Measurements from ENCODE around the gene C2orf92. TPM values are rescaled to one million over a fixed set of nuclear protein-coding genes. Genes with fewer than 3 reads are reported as not detected.

C2orf92 gene
- total RNA-seq, 1 donor = 2.5 TPM

DNA sequence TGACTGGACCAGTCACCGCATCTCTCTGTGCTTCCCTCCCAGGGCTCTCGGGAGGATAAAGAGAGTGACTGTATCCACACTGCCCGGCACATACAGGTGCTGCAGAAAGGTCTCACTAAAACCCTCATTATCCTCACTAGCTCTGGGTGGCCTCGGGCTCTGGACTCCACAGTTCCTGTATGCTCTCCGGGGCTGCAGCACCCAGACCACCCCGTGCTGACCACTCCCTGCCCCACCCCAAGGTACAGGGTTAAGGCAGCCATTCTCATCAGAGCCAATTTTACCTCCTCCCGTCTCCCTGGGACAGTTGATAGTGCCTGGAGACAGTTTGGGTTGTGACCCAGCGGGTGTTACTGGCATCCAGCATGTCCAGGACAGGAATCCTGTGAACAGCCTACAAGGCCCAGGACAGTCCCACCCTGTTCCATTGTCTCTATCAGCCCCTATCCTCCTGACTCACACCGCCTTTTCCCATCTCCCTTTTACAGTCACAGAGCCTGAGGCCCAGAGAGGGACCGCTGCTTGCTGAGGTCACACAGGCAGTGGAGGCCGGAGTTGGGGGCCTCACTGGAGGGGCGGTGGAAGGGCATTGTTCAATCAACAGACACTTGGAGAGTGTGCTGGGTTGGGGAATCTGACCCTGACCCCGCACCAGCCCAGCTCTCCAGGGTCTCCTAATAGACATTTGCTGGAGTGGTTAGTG lies 45.6 kb downstream of the C2orf92 start:
- Histone ChIP-seq H3K4me3 (ENCODE audit: insufficient read depth, low read length) (no peak overlapping the region), H3K36me3 (ENCODE audit: insufficient read depth, low read length) (no peaks in the 10 kb centered on the region), H2AFZ (ENCODE audit: low read length) (no peak overlapping the region), H4K20me1 (ENCODE audit: insufficient read depth, low read length) (no peaks in the 10 kb centered on the region), H3K4me1 (ENCODE audit: insufficient read depth, low read length) (no peaks in the 10 kb centered on the region), H3K4me2 (ENCODE audit: insufficient read depth, low read length) (no peak overlapping the region), H3K9me3 (ENCODE audit: low read depth, low read length) (no peaks in the 10 kb centered on the region), H3K27me3 (ENCODE audit: insufficient read depth, low read length) (peaks cover 7% of the 10 kb centered on the region), H3K79me2 (ENCODE audit: insufficient read depth, low read length) (no peaks in the 10 kb centered on the region), H3K27ac (ENCODE audit: low read depth, low read length) (no peak overlapping the region)
- peak; percentile 47 for DNase-seq (ENCODE audit: insufficient read length, low spot score, missing footprints)
- TF ChIP-seq, protein P1, sequence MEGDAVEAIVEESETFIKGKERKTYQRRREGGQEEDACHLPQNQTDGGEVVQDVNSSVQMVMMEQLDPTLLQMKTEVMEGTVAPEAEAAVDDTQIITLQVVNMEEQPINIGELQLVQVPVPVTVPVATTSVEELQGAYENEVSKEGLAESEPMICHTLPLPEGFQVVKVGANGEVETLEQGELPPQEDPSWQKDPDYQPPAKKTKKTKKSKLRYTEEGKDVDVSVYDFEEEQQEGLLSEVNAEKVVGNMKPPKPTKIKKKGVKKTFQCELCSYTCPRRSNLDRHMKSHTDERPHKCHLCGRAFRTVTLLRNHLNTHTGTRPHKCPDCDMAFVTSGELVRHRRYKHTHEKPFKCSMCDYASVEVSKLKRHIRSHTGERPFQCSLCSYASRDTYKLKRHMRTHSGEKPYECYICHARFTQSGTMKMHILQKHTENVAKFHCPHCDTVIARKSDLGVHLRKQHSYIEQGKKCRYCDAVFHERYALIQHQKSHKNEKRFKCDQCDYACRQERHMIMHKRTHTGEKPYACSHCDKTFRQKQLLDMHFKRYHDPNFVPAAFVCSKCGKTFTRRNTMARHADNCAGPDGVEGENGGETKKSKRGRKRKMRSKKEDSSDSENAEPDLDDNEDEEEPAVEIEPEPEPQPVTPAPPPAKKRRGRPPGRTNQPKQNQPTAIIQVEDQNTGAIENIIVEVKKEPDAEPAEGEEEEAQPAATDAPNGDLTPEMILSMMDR (IDR thresholded peaks at IDR 0.05; ENCODE audit: extremely low read depth, low read depth, low read length) = no peak

DNA sequence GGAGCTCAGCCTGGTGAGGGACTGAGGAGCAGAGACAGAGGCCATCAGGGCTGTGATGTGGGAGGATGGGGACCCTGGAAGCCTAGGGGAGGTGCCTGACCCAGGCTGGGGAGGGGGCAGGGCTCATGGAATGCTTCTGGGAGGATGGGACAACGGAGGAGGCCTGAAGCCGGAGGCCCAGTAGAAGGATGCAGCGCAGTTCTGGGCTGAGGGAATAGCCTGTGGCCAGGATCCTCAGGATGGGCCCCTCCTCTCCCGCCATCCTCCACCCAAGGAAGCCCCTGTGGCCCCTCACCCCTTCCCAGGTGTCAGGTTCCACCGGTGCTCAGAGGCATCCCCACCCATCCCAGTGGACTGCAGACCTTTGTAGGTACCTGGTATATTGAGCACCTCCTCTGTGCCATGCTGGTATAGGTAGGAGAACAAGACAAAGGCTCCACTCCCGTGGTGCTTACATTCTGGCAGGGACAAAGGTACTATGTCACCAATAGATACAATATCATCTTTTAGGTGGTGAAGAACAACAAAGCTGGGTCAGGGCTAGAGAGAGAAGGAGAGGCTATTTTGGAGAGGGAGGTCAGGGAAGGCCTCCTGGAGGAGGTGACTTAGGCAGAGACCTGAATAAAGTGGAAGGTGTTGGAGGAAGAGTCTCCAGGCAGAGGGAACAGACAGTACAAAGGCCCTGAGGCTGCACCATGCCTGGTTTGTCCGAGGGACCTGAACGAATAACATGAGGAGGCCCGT lies 46.6 kb downstream of the C2orf92 start:
- Histone ChIP-seq H3K79me2 (ENCODE audit: insufficient read depth, low read length) (no peaks in the 10 kb centered on the region), H3K27me3 (ENCODE audit: insufficient read depth, low read length) (peaks cover 4% of the 10 kb centered on the region), H3K27ac (ENCODE audit: low read depth, low read length) (no peak overlapping the region), H4K20me1 (ENCODE audit: insufficient read depth, low read length) (no peaks in the 10 kb centered on the region), H2AFZ (ENCODE audit: low read length) (no peak overlapping the region), H3K4me2 (ENCODE audit: insufficient read depth, low read length) (no peak overlapping the region), H3K36me3 (ENCODE audit: insufficient read depth, low read length) (no peaks in the 10 kb centered on the region), H3K4me1 (ENCODE audit: insufficient read depth, low read length) (no peaks in the 10 kb centered on the region), H3K9me3 (ENCODE audit: low read depth, low read length) (no peaks in the 10 kb centered on the region), H3K4me3 (ENCODE audit: insufficient read depth, low read length) (no peak overlapping the region)
- DNase-seq (ENCODE audit: insufficient read length, low spot score, missing footprints) = peak; percentile 74
- TF ChIP-seq, protein P1 (IDR thresholded peaks at IDR 0.05; ENCODE audit: extremely low read depth, low read depth, low read length) = no peak

DNA sequence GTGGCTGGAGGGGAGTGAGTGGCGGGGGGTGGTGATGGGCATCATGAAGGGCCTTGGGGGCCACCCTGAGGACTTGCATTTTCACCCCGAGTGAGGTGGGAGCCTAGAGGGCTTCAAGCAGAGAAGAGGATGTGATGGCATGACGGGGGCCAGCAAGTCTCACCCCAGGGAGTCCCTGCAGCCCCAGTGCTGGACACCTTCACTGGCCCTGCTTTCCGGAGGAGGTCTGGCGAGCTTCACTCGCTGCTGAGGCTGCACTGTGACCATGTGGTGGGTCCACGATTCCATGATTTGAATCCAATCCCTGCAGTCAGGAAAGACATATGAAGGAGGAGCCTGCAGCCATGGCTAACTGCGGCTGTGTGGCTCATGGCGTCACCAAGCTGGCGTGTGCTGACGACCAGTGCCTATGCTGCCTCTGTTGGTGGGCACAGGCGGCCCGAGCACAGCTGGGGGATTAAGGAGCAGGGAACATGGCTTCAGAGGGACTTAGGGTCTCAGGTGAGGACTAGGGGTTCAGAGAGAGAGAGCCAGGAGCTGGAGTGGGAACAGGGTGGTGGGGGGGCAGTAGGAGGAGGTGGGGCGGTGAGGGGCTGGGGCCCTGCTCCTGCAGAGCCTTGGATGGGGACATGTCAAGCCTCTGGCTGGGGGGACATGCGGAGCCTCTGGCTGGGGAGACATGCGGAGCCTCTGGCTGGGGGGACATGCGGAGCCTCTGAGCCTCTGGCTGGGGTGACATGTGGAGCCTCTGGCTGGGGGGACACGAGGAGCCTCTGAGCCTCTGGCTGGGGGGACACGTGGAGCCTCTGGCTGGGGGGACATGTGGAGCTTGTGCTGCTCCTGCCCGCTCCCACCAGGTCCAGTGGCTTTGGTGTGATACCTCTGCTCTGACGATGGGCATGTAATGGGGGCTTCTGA lies 47.4 kb downstream of the C2orf92 start:
- TF ChIP-seq, protein P1 (IDR thresholded peaks at IDR 0.05; ENCODE audit: extremely low read depth, low read depth, low read length) = no peak
- no peaks in the 10 kb centered on the region for H3K27me3 ChIP-seq (ENCODE audit: insufficient read depth, low read length)

More for the DNA sequence above, 47.4 kb downstream of the C2orf92 start:
- H4K20me1 ChIP-seq (ENCODE audit: insufficient read depth, low read length) = no peaks in the 10 kb centered on the region
- H3K9me3 ChIP-seq (ENCODE audit: low read depth, low read length) = no peaks in the 10 kb centered on the region
- H3K4me2 ChIP-seq (ENCODE audit: insufficient read depth, low read length) = no peak overlapping the region
- no peak overlapping the region for H3K27ac ChIP-seq (ENCODE audit: low read depth, low read length)
- H3K79me2 ChIP-seq (ENCODE audit: insufficient read depth, low read length) = no peaks in the 10 kb centered on the region
- H3K4me1 ChIP-seq (ENCODE audit: insufficient read depth, low read length) = no peaks in the 10 kb centered on the region
- H3K4me3 ChIP-seq (ENCODE audit: insufficient read depth, low read length) = no peak overlapping the region
- H2AFZ ChIP-seq (ENCODE audit: low read length) = no peak overlapping the region
- no peaks in the 10 kb centered on the region for H3K36me3 ChIP-seq (ENCODE audit: insufficient read depth, low read length)
- peak; percentile 71 for DNase-seq (ENCODE audit: insufficient read length, low spot score, missing footprints)
